ENCODE measurements around the gene MAGI3. TPM values are rescaled to one million over a fixed set of nuclear protein-coding genes. Genes with fewer than 3 reads are reported as not detected.

The MAGI3 gene
- total and polyA plus RNA-seq, 5 donors from 2014 or later, result 1.4 to 4.9 (median 2.5) TPM

- peaks cover 0 to 3% of the 10 kb centered on the region in 2 experiments for H3K9me3 ChIP-seq (ENCODE audit: control insufficient read depth in 2 of 2, low read length in 2 of 2)
- H3K4me1 ChIP-seq (ENCODE audit: control insufficient read depth, insufficient read depth, low read length, poor library complexity, severe bottlenecking), result no peaks in the 10 kb centered on the region
- Mint-ChIP-seq H3K36me3 (no peaks in the 10 kb centered on the region), H3K9me3 (peaks cover 0 to 4% (median 0%) of the 10 kb centered on the region in 7 donors), H3K4me3 (no peak overlapping the region), H3K4me1 (no peaks in the 10 kb centered on the region), H3K27me3 (no peaks in the 10 kb centered on the region), H3K27ac (no peak overlapping the region)
- H3K36me3 ChIP-seq (ENCODE audit: control insufficient read depth, insufficient read depth, low read length), result no peaks in the 10 kb centered on the region
- ATAC-seq (ENCODE audit: low read depth in 2 of 2) (no peak), DNase-seq (no peak)
- H3K27me3 ChIP-seq (ENCODE audit: control insufficient read depth, insufficient read depth, low read length), result no peaks in the 10 kb centered on the region
- no peak overlapping the region for H3K27ac ChIP-seq (ENCODE audit: insufficient read depth, low read length, poor library complexity, severe bottlenecking)
- no peak overlapping the region for H3K4me3 ChIP-seq (ENCODE audit: low read depth, low read length)
Measured at GRCh38 chr1:113543110-113543509, 152.8 kb downstream of the MAGI3 start.

GRCh38 chr1:113545210-113545609, 154.9 kb downstream of the MAGI3 start:
- Mint-ChIP-seq H3K36me3 (no peaks in the 10 kb centered on the region), H3K27me3 (peaks cover 4% of the 10 kb centered on the region), H3K9me3 (peaks cover 0 to 8% (median 0%) of the 10 kb centered on the region in 7 donors), H3K27ac (no peak overlapping the region), H3K4me3 (no peak overlapping the region), H3K4me1 (no peaks in the 10 kb centered on the region)
- Histone ChIP-seq H3K4me1 (ENCODE audit: control insufficient read depth, insufficient read depth, low read length, poor library complexity, severe bottlenecking) (no peaks in the 10 kb centered on the region), H3K36me3 (ENCODE audit: control insufficient read depth, insufficient read depth, low read length) (no peaks in the 10 kb centered on the region), H3K27ac (ENCODE audit: insufficient read depth, low read length, poor library complexity, severe bottlenecking) (no peak overlapping the region), H3K27me3 (ENCODE audit: control insufficient read depth, insufficient read depth, low read length) (no peaks in the 10 kb centered on the region), H3K4me3 (ENCODE audit: low read depth, low read length) (no peak overlapping the region), H3K9me3 (ENCODE audit: control insufficient read depth in 2 of 2, low read length in 2 of 2) (peaks cover 0 to 3% of the 10 kb centered on the region in 2 experiments)
- DNase-seq, result no peak
- ATAC-seq (ENCODE audit: low read depth in 2 of 2), result no peak

GRCh38 chr1:113545626-113546025, 155.3 kb downstream of the MAGI3 start:
- ATAC-seq (ENCODE audit: low read depth in 2 of 2), result no peak
- no peaks in the 10 kb centered on the region for H3K36me3 Mint-ChIP-seq
- Histone ChIP-seq H3K27ac (ENCODE audit: insufficient read depth, low read length, poor library complexity, severe bottlenecking) (no peak overlapping the region), H3K36me3 (ENCODE audit: control insufficient read depth, insufficient read depth, low read length) (no peaks in the 10 kb centered on the region), H3K9me3 (ENCODE audit: control insufficient read depth in 2 of 2, low read length in 2 of 2) (peaks cover 0 to 3% of the 10 kb centered on the region in 2 experiments), H3K4me3 (ENCODE audit: low read depth, low read length) (no peak overlapping the region), H3K27me3 (ENCODE audit: control insufficient read depth, insufficient read depth, low read length) (no peaks in the 10 kb centered on the region), H3K4me1 (ENCODE audit: control insufficient read depth, insufficient read depth, low read length, poor library complexity, severe bottlenecking) (no peaks in the 10 kb centered on the region)
- H3K9me3 Mint-ChIP-seq, result peaks cover 0 to 8% (median 0%) of the 10 kb centered on the region in 7 donors
- H3K4me1 Mint-ChIP-seq, result no peaks in the 10 kb centered on the region
- H3K27ac Mint-ChIP-seq, result no peak overlapping the region
- H3K4me3 Mint-ChIP-seq, result no peak overlapping the region
- DNase-seq, result no peak
- peaks cover 4% of the 10 kb centered on the region for H3K27me3 Mint-ChIP-seq

GRCh38 chr1:113551728-113552127, 161.4 kb downstream of the MAGI3 start:
- ATAC-seq (ENCODE audit: low read depth in 2 of 2), result no peak
- H3K9me3 Mint-ChIP-seq, result peaks cover 0 to 11% (median 2%) of the 10 kb centered on the region in 7 donors
- Histone ChIP-seq H3K4me1 (ENCODE audit: control insufficient read depth, insufficient read depth, low read length, poor library complexity, severe bottlenecking) (no peaks in the 10 kb centered on the region), H3K4me3 (ENCODE audit: low read depth, low read length) (no peak overlapping the region), H3K27ac (ENCODE audit: insufficient read depth, low read length, poor library complexity, severe bottlenecking) (no peak overlapping the region), H3K27me3 (ENCODE audit: control insufficient read depth, insufficient read depth, low read length) (no peaks in the 10 kb centered on the region), H3K36me3 (ENCODE audit: control insufficient read depth, insufficient read depth, low read length) (no peaks in the 10 kb centered on the region), H3K9me3 (ENCODE audit: control insufficient read depth in 2 of 2, low read length in 2 of 2) (no peaks in the 10 kb centered on the region)
- H3K4me3 Mint-ChIP-seq, result no peak overlapping the region
- peaks cover 13% of the 10 kb centered on the region for H3K36me3 Mint-ChIP-seq
- peaks cover 0 to 2% (median 0%) of the 10 kb centered on the region in 4 donors for H3K4me1 Mint-ChIP-seq
- peaks cover 4% of the 10 kb centered on the region for H3K27me3 Mint-ChIP-seq
- DNase-seq, result no peak
- H3K27ac Mint-ChIP-seq, result no peak overlapping the region

- Histone ChIP-seq H3K4me1 (ENCODE audit: control insufficient read depth, insufficient read depth, low read length, poor library complexity, severe bottlenecking) (no peaks in the 10 kb centered on the region), H3K27me3 (ENCODE audit: control insufficient read depth, insufficient read depth, low read length) (no peaks in the 10 kb centered on the region), H3K27ac (ENCODE audit: insufficient read depth, low read length, poor library complexity, severe bottlenecking) (no peak overlapping the region), H3K36me3 (ENCODE audit: control insufficient read depth, insufficient read depth, low read length) (no peaks in the 10 kb centered on the region), H3K9me3 (ENCODE audit: control insufficient read depth in 2 of 2, low read length in 2 of 2) (peaks cover 0 to under 1% of the 10 kb centered on the region in 2 experiments), H3K4me3 (ENCODE audit: low read depth, low read length) (no peak overlapping the region)
- DNase-seq (no peak), ATAC-seq (ENCODE audit: low read depth in 2 of 2) (no peak)
- H3K4me1 Mint-ChIP-seq, result peaks cover 0 to 2% (median 0%) of the 10 kb centered on the region in 4 donors
- H3K36me3 Mint-ChIP-seq, result peaks cover 13% of the 10 kb centered on the region
- H3K27me3 Mint-ChIP-seq, result peaks cover 4% of the 10 kb centered on the region
- no peak overlapping the region for H3K4me3 Mint-ChIP-seq
- H3K27ac Mint-ChIP-seq, result no peak overlapping the region
- peaks cover 0 to 11% (median 2%) of the 10 kb centered on the region in 7 donors for H3K9me3 Mint-ChIP-seq
Measured at GRCh38 chr1:113552244-113552643, 161.9 kb downstream of the MAGI3 start.

- Mint-ChIP-seq H3K9me3 (peaks cover 5 to 35% (median 10%) of the 10 kb centered on the region in 7 donors), H3K27ac (no peak overlapping the region), H3K4me3 (no peak overlapping the region), H3K36me3 (peaks cover 9% of the 10 kb centered on the region), H3K4me1 (no peaks in the 10 kb centered on the region), H3K27me3 (no peaks in the 10 kb centered on the region)
- Histone ChIP-seq H3K36me3 (ENCODE audit: control insufficient read depth, insufficient read depth, low read length) (no peaks in the 10 kb centered on the region), H3K9me3 (ENCODE audit: control insufficient read depth in 2 of 2, low read length in 2 of 2) (peaks cover 0 to 14% of the 10 kb centered on the region in 2 experiments), H3K27ac (ENCODE audit: insufficient read depth, low read length, poor library complexity, severe bottlenecking) (no peak overlapping the region), H3K4me3 (ENCODE audit: low read depth, low read length) (no peak overlapping the region), H3K4me1 (ENCODE audit: control insufficient read depth, insufficient read depth, low read length, poor library complexity, severe bottlenecking) (no peaks in the 10 kb centered on the region), H3K27me3 (ENCODE audit: control insufficient read depth, insufficient read depth, low read length) (no peaks in the 10 kb centered on the region)
- DNase-seq (no peak), ATAC-seq (ENCODE audit: low read depth in 2 of 2) (no peak)
Measured at GRCh38 chr1:113557187-113557586, 166.9 kb downstream of the MAGI3 start.

- Mint-ChIP-seq H3K27ac (no peak overlapping the region), H3K4me3 (no peak overlapping the region), H3K36me3 (no peaks in the 10 kb centered on the region), H3K9me3 (peaks cover 3 to 45% (median 13%) of the 10 kb centered on the region in 7 donors), H3K27me3 (no peaks in the 10 kb centered on the region), H3K4me1 (no peaks in the 10 kb centered on the region)
- Histone ChIP-seq H3K9me3 (ENCODE audit: control insufficient read depth in 2 of 2, low read length in 2 of 2) (peaks cover 19 to 25% of the 10 kb centered on the region in 2 experiments), H3K4me1 (ENCODE audit: control insufficient read depth, insufficient read depth, low read length, poor library complexity, severe bottlenecking) (no peaks in the 10 kb centered on the region), H3K4me3 (ENCODE audit: low read depth, low read length) (no peak overlapping the region), H3K36me3 (ENCODE audit: control insufficient read depth, insufficient read depth, low read length) (no peaks in the 10 kb centered on the region), H3K27ac (ENCODE audit: insufficient read depth, low read length, poor library complexity, severe bottlenecking) (no peak overlapping the region), H3K27me3 (ENCODE audit: control insufficient read depth, insufficient read depth, low read length) (no peaks in the 10 kb centered on the region)
- no peak for DNase-seq
- no peak for ATAC-seq (ENCODE audit: low read depth in 2 of 2)
Measured at GRCh38 chr1:113565621-113566020, 175.3 kb downstream of the MAGI3 start.

GRCh38 chr1:113567427-113567826, 177.1 kb downstream of the MAGI3 start:
- Histone ChIP-seq H3K27ac (ENCODE audit: insufficient read depth, low read length, poor library complexity, severe bottlenecking) (no peak overlapping the region), H3K4me3 (ENCODE audit: low read depth, low read length) (no peak overlapping the region), H3K27me3 (ENCODE audit: control insufficient read depth, insufficient read depth, low read length) (no peaks in the 10 kb centered on the region), H3K9me3 (ENCODE audit: control insufficient read depth in 2 of 2, low read length in 2 of 2) (peaks cover 19 to 25% of the 10 kb centered on the region in 2 experiments), H3K4me1 (ENCODE audit: control insufficient read depth, insufficient read depth, low read length, poor library complexity, severe bottlenecking) (no peaks in the 10 kb centered on the region), H3K36me3 (ENCODE audit: control insufficient read depth, insufficient read depth, low read length) (no peaks in the 10 kb centered on the region)
- no peaks in the 10 kb centered on the region for H3K4me1 Mint-ChIP-seq
- peaks cover 0 to 54% (median 20%) of the 10 kb centered on the region in 7 donors for H3K9me3 Mint-ChIP-seq
- DNase-seq (no peak), ATAC-seq (ENCODE audit: low read depth in 2 of 2) (no peak)
- no peak overlapping the region for H3K4me3 Mint-ChIP-seq
- H3K36me3 Mint-ChIP-seq, result no peaks in the 10 kb centered on the region
- no peak overlapping the region for H3K27ac Mint-ChIP-seq
- peaks cover 7% of the 10 kb centered on the region for H3K27me3 Mint-ChIP-seq

Data from CD4-positive, CD25-positive, alpha-beta regulatory T cell (primary cell).